ENCODE measurements around the gene MRC1. TPM values are rescaled to one million over a fixed set of nuclear protein-coding genes. Genes with fewer than 3 reads are reported as not detected.

MRC1 gene
- polyA plus RNA-seq, 3 donors, result 0.11 to 0.41 (median 0.34) TPM

DNA sequence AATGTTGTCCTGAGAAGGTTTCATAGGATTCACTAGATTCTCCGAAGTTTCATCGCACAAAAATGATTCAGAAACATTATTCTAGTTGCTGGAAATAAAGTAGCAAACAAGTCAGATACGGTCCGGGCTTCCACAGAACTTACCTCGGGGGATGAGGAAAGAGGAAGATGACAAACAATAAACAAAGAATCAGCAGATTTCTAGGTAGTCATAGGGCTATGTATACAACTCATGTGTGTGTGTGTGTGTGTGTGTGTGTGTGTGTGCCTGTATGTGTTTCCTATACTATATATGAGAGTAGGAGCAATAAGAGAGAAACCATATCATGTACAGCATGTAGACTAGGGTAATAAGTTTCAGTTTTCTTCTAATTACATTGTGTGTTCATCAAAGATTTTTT, 40.7 kb upstream of the MRC1 start:
- H3K9me3 ChIP-seq (replicated peaks in 1 of 2; ENCODE audit: control insufficient read depth in 1 of 2, insufficient read depth in 1 of 2, low read length in 2 of 2), result no peaks in the 10 kb centered on the region
- no CpG with 5 or more reads among the region's 5 CpGs for WGBS (ENCODE audit: insufficient coverage)
- no peaks in the 10 kb centered on the region for H3K36me3 ChIP-seq (replicated peaks in 1 of 2; ENCODE audit: control insufficient read depth in 1 of 2, insufficient read depth in 2 of 2, low read length in 2 of 2)
- no peak overlapping the region for H3K4me3 ChIP-seq (replicated peaks in 1 of 3; ENCODE audit: low read depth in 2 of 3, low read length in 3 of 3)
- no peaks in the 10 kb centered on the region for H3K79me2 ChIP-seq (ENCODE audit: insufficient read depth, low read length)
- TF ChIP-seq, protein P1, sequence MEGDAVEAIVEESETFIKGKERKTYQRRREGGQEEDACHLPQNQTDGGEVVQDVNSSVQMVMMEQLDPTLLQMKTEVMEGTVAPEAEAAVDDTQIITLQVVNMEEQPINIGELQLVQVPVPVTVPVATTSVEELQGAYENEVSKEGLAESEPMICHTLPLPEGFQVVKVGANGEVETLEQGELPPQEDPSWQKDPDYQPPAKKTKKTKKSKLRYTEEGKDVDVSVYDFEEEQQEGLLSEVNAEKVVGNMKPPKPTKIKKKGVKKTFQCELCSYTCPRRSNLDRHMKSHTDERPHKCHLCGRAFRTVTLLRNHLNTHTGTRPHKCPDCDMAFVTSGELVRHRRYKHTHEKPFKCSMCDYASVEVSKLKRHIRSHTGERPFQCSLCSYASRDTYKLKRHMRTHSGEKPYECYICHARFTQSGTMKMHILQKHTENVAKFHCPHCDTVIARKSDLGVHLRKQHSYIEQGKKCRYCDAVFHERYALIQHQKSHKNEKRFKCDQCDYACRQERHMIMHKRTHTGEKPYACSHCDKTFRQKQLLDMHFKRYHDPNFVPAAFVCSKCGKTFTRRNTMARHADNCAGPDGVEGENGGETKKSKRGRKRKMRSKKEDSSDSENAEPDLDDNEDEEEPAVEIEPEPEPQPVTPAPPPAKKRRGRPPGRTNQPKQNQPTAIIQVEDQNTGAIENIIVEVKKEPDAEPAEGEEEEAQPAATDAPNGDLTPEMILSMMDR (IDR thresholded peaks at IDR 0.05), result no peak
- no peak overlapping the region for H2AFZ ChIP-seq (ENCODE audit: insufficient read depth, low read depth, low read length, poor library complexity, severe bottlenecking)
- no peaks in the 10 kb centered on the region for H3K27me3 ChIP-seq (ENCODE audit: control insufficient read depth in 2 of 2, insufficient read depth in 2 of 2, low read length in 2 of 2)
- DNase-seq, result peak; percentile 25 to 47 (median 35)
- H3K4me2 ChIP-seq (replicated peaks; ENCODE audit: extremely low read depth, low read length, poor library complexity, severe bottlenecking), result no peak overlapping the region
- Mint-ChIP-seq H3K27ac (no peak overlapping the region), H3K4me1 (peaks cover 42% of the 10 kb centered on the region), H3K27me3 (ENCODE audit: low read depth in 3 of 3) (peaks cover 0 to 2% (median 0%) of the 10 kb centered on the region in 3 donors), H3K4me3 (no peak overlapping the region), H3K9me3 (peaks cover 0 to 2% (median 0%) of the 10 kb centered on the region in 7 donors), H3K36me3 (no peaks in the 10 kb centered on the region)
- intact Hi-C loops (cut with micrococcal nuclease), result no loop called here
- peaks cover 29 to 47% of the 10 kb centered on the region in 2 donors for H3K4me1 ChIP-seq (ENCODE audit: control insufficient read depth in 1 of 2, insufficient read depth in 2 of 2, low read length in 2 of 2)
- no peaks in the 10 kb centered on the region for H4K20me1 ChIP-seq (ENCODE audit: insufficient read depth, low read length)
- H3K27ac ChIP-seq (ENCODE audit: low read depth in 1 of 2, low read length in 2 of 2), result no peak overlapping the region
- no peak overlapping the region for H3K9ac ChIP-seq (ENCODE audit: insufficient read depth, low read length, poor library complexity, severe bottlenecking)

DNA sequence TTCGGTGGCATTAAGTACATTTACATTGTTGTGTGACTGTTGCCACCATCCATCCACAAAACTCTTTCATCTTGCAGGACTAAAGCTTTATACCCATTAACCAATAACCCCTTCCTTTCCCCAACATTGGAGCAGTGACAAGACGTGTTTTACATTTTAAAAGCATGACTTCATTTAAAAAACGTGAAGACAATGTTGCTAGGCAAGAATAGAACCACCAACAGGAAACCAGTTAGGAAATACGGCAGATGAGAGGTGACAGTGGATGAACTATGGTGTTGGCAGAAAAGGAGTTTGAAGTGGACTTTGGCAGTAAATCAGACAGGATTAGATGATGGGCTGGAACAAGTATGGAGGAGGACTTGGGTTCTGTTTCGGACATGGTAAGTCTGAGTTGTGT, 40.2 kb upstream of the MRC1 start:
- peaks cover 29 to 47% of the 10 kb centered on the region in 2 donors for H3K4me1 ChIP-seq (ENCODE audit: control insufficient read depth in 1 of 2, insufficient read depth in 2 of 2, low read length in 2 of 2)
- no peak overlapping the region for H3K4me3 ChIP-seq (replicated peaks in 1 of 3; ENCODE audit: low read depth in 2 of 3, low read length in 3 of 3)
- peak overlapping the region in 2 of 7 donors; percentile 0 to 4 for H3K27ac Mint-ChIP-seq
- H3K9me3 Mint-ChIP-seq, result peaks cover 0 to 2% (median 0%) of the 10 kb centered on the region in 7 donors
- H3K79me2 ChIP-seq (ENCODE audit: insufficient read depth, low read length), result no peaks in the 10 kb centered on the region
- no peaks in the 10 kb centered on the region for H3K27me3 ChIP-seq (ENCODE audit: control insufficient read depth in 2 of 2, insufficient read depth in 2 of 2, low read length in 2 of 2)
- no peak overlapping the region for H3K4me2 ChIP-seq (replicated peaks; ENCODE audit: extremely low read depth, low read length, poor library complexity, severe bottlenecking)
- intact Hi-C loops (cut with micrococcal nuclease), result no loop called here
- no peaks in the 10 kb centered on the region for H3K9me3 ChIP-seq (replicated peaks in 1 of 2; ENCODE audit: control insufficient read depth in 1 of 2, insufficient read depth in 1 of 2, low read length in 2 of 2)
- 36% methylated on average over 3 of the region's 5 CpGs for WGBS (ENCODE audit: insufficient coverage)
- H3K4me1 Mint-ChIP-seq, result peaks cover 42% of the 10 kb centered on the region
- H3K4me3 Mint-ChIP-seq, result peak overlapping the region in 1 of 2 donors; percentile 11
- H2AFZ ChIP-seq (ENCODE audit: insufficient read depth, low read depth, low read length, poor library complexity, severe bottlenecking), result no peak overlapping the region
- no peaks in the 10 kb centered on the region for H3K36me3 ChIP-seq (replicated peaks in 1 of 2; ENCODE audit: control insufficient read depth in 1 of 2, insufficient read depth in 2 of 2, low read length in 2 of 2)
- no peak overlapping the region for H3K9ac ChIP-seq (ENCODE audit: insufficient read depth, low read length, poor library complexity, severe bottlenecking)
- TF ChIP-seq, protein P1 (IDR thresholded peaks at IDR 0.05), result no peak
- no peak overlapping the region for H3K27ac ChIP-seq (ENCODE audit: low read depth in 1 of 2, low read length in 2 of 2)
- H3K36me3 Mint-ChIP-seq, result no peaks in the 10 kb centered on the region
- H3K27me3 Mint-ChIP-seq (ENCODE audit: low read depth in 3 of 3), result peaks cover 0 to 2% (median 0%) of the 10 kb centered on the region in 3 donors
- H4K20me1 ChIP-seq (ENCODE audit: insufficient read depth, low read length), result no peaks in the 10 kb centered on the region
- DNase-seq, result no peak

Measured in CD14-positive monocyte (primary cell).